WERI-Rb-1 (cell line): Measurements from ENCODE around the gene OXSR1.

Source experiments
- DNase-seq: peaks from one replicate; pipeline ENCODE4 v3.0.0-alpha.2; 2020
- H3K27ac ChIP-seq: fragments of 250-450 bp; sonication (Bioruptor Pico); 2 replicates; pipeline ENCODE4 v1.5.1; 2020; ENCODE audit warnings: mild to moderate bottlenecking, moderate library complexity
- H3K27me3 ChIP-seq: fragments of 250-450 bp; sonication (Bioruptor Pico); 2 replicates; pipeline ENCODE4 v1.5.1; 2021; ENCODE audit warnings: mild to moderate bottlenecking, low read depth, moderate library complexity; ENCODE audit not compliant: insufficient read depth, severe bottlenecking
- H3K36me3 ChIP-seq: fragments of 250-450 bp; sonication (Bioruptor Pico); 2 replicates; pipeline ENCODE4 v1.5.1; 2020; ENCODE audit warnings: mild to moderate bottlenecking, moderate library complexity
- H3K4me3 ChIP-seq: 2 replicates; pipeline ENCODE4 v1.5.1; 2011; ENCODE audit warnings: low read depth, mild to moderate bottlenecking, control low read depth, low read length
- H3K9me3 ChIP-seq: fragments of 250-450 bp; sonication (Bioruptor Pico); 2 replicates; pipeline ENCODE4 v1.5.1; 2021; ENCODE audit warnings: mild to moderate bottlenecking, moderate library complexity; ENCODE audit not compliant: severe bottlenecking
- TF ChIP-seq, protein P1 (sequence below): IDR thresholded peaks from 2 replicates; pipeline ENCODE4 v1.5.1; 2011; ENCODE audit warnings: low read depth, mild to moderate bottlenecking, control low read depth, inconsistent platforms, low read length

Gene OXSR1

DNA sequence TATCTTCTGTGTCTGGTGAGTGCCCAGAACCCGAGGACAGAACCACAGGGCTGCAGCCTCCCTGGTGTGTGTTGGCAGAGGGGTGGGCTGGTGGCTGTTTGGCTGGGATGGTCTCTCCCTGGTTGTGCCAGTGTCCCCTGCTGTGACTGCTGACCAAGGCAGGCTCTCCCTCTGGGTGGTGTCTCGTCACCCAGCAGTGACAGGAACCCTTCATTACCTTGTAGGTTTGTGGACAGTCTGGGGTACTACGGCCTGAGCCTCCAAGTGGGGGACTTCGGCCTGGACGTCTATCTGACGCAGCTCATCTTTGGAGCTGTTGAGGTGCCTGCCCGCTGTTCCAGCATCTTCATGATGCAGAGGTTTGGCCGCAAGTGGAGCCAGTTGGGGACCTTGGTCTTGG is 110.3 kb downstream of the OXSR1 start:
- H3K4me3 ChIP-seq = no peak overlapping the region
- no peaks in the 10 kb centered on the region for H3K27me3 ChIP-seq
- H3K36me3 ChIP-seq = no peaks in the 10 kb centered on the region
- no peak for DNase-seq
- TF ChIP-seq, protein P1, sequence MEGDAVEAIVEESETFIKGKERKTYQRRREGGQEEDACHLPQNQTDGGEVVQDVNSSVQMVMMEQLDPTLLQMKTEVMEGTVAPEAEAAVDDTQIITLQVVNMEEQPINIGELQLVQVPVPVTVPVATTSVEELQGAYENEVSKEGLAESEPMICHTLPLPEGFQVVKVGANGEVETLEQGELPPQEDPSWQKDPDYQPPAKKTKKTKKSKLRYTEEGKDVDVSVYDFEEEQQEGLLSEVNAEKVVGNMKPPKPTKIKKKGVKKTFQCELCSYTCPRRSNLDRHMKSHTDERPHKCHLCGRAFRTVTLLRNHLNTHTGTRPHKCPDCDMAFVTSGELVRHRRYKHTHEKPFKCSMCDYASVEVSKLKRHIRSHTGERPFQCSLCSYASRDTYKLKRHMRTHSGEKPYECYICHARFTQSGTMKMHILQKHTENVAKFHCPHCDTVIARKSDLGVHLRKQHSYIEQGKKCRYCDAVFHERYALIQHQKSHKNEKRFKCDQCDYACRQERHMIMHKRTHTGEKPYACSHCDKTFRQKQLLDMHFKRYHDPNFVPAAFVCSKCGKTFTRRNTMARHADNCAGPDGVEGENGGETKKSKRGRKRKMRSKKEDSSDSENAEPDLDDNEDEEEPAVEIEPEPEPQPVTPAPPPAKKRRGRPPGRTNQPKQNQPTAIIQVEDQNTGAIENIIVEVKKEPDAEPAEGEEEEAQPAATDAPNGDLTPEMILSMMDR = no peak
- H3K27ac ChIP-seq = no peak overlapping the region
- no peaks in the 10 kb centered on the region for H3K9me3 ChIP-seq

GRCh38 chr3:38276081-38276916 is 111.0 kb downstream of the OXSR1 start:
- H3K36me3 ChIP-seq = no peaks in the 10 kb centered on the region
- DNase-seq = no peak
- TF ChIP-seq, protein P1 = no peak
- no peaks in the 10 kb centered on the region for H3K27me3 ChIP-seq
- no peaks in the 10 kb centered on the region for H3K9me3 ChIP-seq
- no peak overlapping the region for H3K27ac ChIP-seq
- no peak overlapping the region for H3K4me3 ChIP-seq

GRCh38 chr3:38276917-38277630 is 111.7 kb downstream of the OXSR1 start:
- no peak overlapping the region for H3K27ac ChIP-seq
- TF ChIP-seq, protein P1 = no peak
- no peak overlapping the region for H3K4me3 ChIP-seq
- DNase-seq = no peak
- no peaks in the 10 kb centered on the region for H3K9me3 ChIP-seq
- no peaks in the 10 kb centered on the region for H3K36me3 ChIP-seq
- H3K27me3 ChIP-seq = no peaks in the 10 kb centered on the region

DNA sequence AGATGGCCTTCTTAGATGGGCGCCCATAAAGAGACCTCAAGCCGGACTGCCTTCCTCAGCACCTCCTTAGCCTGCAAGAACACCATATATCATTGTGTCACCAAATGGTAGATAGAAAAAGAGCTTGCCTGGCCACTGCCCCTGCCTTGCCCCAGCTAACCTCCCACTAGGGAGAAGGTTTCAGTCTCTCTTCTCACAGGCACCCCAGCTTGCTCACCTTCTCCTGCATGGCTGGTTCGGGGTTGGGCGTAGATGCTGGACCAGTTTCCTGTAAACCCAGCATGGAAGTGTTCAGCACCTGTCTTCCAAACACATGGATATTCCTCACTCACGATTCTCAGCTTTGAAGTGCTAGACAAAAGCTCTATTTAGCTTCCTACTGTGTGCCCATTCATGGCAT is 113.5 kb downstream of the OXSR1 start:
- TF ChIP-seq, protein P1 = no peak
- DNase-seq = no peak
- no peak overlapping the region for H3K27ac ChIP-seq

DNA sequence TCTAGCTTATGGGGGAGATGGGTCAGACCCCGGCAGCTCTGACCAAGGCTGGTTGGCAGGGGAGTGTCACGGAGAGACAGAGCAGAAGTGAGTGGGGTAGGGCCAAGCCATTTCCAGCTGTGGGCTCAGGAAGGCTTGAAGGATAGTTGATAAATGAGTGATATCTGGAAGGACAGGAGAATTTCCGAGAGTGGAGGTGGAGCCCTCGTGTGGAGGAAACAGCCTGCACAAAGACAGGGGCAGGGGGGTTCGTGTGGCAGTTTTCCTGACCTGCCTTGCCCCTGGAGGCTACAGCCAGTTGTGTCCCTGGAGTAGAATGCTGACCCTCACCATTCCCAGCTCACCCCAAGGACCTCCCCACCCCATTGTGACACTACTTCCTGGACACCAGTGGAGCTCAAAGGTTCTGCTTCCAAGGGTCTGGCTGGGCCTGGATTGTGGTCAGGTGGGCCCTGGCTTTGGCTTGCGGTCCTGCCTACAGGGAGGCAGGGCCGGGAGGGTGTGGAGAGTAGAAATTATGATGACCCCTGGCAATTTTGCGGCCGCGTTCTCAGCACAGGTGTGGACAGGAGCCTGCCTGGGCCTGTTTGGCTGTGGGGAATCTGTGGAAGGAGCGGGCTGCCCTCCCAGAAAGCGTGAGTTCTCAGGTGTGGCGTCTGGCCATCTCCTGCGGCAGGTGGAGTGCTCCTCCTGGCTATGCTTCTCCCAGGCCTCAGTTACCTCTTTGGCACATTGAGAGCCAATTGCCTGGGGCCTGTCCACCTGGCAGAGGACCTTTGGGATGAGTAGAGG is 116.8 kb downstream of the OXSR1 start, which contains the start of gene SLC22A14:
Gene SLC22A14, plus strand, starts transcription at position 400 of the 792 bp plus-strand sequence. CDS start 23,733 bp downstream, outside the sequence.
- no peak within 1 kb of the TSS for H3K4me3 ChIP-seq
- no peak within 1 kb of the TSS for H3K27ac ChIP-seq
- H3K9me3 ChIP-seq = no peaks in the 10 kb centered on the region
- peak; percentile 41 for DNase-seq
- no peaks in the 10 kb centered on the region for H3K36me3 ChIP-seq
- H3K27me3 ChIP-seq = no peaks in the 10 kb centered on the region
- TF ChIP-seq, protein P1 = peak; percentile 58

More for the DNA sequence above, 113.5 kb downstream of the OXSR1 start:
- Histone ChIP-seq H3K4me3 (no peak overlapping the region), H3K27me3 (no peaks in the 10 kb centered on the region), H3K36me3 (no peaks in the 10 kb centered on the region), H3K9me3 (no peaks in the 10 kb centered on the region)
